Measurements from ENCODE around the gene ADGRA1. TPM values are rescaled to one million over a fixed set of nuclear protein-coding genes. Genes with fewer than 3 reads are reported as not detected.

The ADGRA1 gene
- total and polyA plus RNA-seq, 10 of the 15 experiments (the other 5 are each of a cell fraction or from before 2014, with no cell fraction given), result not detected

DNA sequence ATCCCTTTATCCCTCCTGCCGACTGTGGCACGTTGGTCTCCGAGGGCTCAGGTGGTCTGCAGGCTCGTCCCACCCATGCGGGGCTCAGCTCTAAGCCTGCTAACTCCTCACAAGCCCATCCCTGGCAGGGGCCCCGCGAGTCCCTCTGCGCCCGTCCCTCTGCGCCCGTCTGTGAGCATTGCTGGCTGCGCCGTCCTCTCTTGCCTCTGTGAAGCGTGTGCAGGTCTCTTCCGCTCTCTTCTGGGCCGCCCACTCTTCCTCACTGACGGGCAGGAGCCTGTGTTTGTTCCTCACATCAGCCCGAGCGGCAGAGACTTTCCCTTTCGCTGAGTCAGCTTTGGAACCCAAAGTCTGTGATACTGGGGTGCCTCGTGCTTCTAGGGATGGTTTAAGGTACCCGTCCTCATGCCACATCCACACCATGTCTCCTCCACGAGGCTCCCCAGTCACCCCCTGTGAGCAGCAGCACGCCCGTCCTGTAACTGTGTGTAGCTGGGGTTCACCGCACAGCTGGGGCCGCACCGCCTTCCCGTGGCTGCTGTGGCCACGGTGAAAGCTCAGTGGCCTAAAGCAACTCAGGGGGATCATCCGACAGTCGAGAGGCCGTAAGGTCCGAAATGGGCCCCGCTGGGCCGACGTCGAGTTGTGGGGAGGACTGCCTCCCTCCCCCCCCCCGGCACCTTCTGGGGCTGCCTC lies 35.5 kb downstream of the ADGRA1 start:
- intact Hi-C loops (cut with micrococcal nuclease; ENCODE audit: unreplicated experiment), result no loop called here
- Histone ChIP-seq H3K27ac (ENCODE audit: control insufficient read depth, insufficient read depth) (no peak overlapping the region), H3K36me3 (ENCODE audit: control insufficient read depth in 2 of 2, insufficient read depth in 2 of 2, low read length in 1 of 2) (no peaks in the 10 kb centered on the region), H4K20me1 (ENCODE audit: control insufficient read depth, insufficient read depth) (no peaks in the 10 kb centered on the region), H3K4me1 (ENCODE audit: control insufficient read depth, insufficient read depth, low read length) (no peaks in the 10 kb centered on the region), H3K4me3 (no peak overlapping the region), H3K9ac (ENCODE audit: control insufficient read depth, insufficient read depth, low read length) (no peak overlapping the region), H2AFZ (ENCODE audit: control insufficient read depth, low read depth, low read length) (no peak overlapping the region), H3K79me2 (ENCODE audit: control insufficient read depth, insufficient read depth, low read length) (no peaks in the 10 kb centered on the region), H3K9me3 (replicated peaks; ENCODE audit: control insufficient read depth, insufficient read depth, low read length) (no peaks in the 10 kb centered on the region; the same call in 2 of the 3 replicates), H3K4me2 (ENCODE audit: control insufficient read depth, insufficient read depth) (no peak overlapping the region), H3K27me3 (replicated peaks in 1 of 2; ENCODE audit: control insufficient read depth in 2 of 2, insufficient read depth in 2 of 2, low read length in 1 of 2) (no peaks in the 10 kb centered on the region)
- TF ChIP-seq ZNF384 (IDR thresholded peaks at IDR 0.05; ENCODE audit: borderline replicate concordance, low read depth, low read length), result no peak
- TF ChIP-seq, protein P1, sequence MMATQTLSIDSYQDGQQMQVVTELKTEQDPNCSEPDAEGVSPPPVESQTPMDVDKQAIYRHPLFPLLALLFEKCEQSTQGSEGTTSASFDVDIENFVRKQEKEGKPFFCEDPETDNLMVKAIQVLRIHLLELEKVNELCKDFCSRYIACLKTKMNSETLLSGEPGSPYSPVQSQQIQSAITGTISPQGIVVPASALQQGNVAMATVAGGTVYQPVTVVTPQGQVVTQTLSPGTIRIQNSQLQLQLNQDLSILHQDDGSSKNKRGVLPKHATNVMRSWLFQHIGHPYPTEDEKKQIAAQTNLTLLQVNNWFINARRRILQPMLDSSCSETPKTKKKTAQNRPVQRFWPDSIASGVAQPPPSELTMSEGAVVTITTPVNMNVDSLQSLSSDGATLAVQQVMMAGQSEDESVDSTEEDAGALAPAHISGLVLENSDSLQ (IDR thresholded peaks at IDR 0.05), result no peak
- TF ChIP-seq, protein P2, sequence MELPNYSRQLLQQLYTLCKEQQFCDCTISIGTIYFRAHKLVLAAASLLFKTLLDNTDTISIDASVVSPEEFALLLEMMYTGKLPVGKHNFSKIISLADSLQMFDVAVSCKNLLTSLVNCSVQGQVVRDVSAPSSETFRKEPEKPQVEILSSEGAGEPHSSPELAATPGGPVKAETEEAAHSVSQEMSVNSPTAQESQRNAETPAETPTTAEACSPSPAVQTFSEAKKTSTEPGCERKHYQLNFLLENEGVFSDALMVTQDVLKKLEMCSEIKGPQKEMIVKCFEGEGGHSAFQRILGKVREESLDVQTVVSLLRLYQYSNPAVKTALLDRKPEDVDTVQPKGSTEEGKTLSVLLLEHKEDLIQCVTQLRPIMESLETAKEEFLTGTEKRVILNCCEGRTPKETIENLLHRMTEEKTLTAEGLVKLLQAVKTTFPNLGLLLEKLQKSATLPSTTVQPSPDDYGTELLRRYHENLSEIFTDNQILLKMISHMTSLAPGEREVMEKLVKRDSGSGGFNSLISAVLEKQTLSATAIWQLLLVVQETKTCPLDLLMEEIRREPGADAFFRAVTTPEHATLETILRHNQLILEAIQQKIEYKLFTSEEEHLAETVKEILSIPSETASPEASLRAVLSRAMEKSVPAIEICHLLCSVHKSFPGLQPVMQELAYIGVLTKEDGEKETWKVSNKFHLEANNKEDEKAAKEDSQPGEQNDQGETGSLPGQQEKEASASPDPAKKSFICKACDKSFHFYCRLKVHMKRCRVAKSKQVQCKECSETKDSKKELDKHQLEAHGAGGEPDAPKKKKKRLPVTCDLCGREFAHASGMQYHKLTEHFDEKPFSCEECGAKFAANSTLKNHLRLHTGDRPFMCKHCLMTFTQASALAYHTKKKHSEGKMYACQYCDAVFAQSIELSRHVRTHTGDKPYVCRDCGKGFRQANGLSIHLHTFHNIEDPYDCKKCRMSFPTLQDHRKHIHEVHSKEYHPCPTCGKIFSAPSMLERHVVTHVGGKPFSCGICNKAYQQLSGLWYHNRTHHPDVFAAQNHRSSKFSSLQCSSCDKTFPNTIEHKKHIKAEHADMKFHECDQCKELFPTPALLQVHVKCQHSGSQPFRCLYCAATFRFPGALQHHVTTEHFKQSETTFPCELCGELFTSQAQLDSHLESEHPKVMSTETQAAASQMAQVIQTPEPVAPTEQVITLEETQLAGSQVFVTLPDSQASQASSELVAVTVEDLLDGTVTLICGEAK (IDR thresholded peaks at IDR 0.05; ENCODE audit: borderline replicate concordance), result no peak
- TF ChIP-seq ZNF217 (IDR thresholded peaks at IDR 0.05), result no peak
- no peak for TF ChIP-seq STAT3 (IDR thresholded peaks at IDR 0.05; ENCODE audit: low read depth, low read length)
- TF ChIP-seq POLR2AphosphoS2 (IDR thresholded peaks at IDR 0.05; ENCODE audit: low read depth, low read length), result no peak
- ChIA-PET SMC1A (ENCODE audit: uncharacterized antibody, unreplicated experiment) (no interaction called here), RAD21 (ENCODE audit: unreplicated experiment) (no interaction called here), POLR2A (no interaction called here), CTCF (no interaction called here)
- no peak for FAIRE-seq
- 42% methylated on average over 38 of the region's 39 CpGs for WGBS (ENCODE audit: insufficient coverage, insufficient replicate concordance, low lambda C conversion rate, missing lambda C conversion rate)
- no peak for ATAC-seq
- no peak for DNase-seq (ENCODE audit: low read depth, low spot score)
- no TSS peak for BruUV-seq (replicated peaks)
- in situ Hi-C loops (cut with MboI), result no loop called here
